HG02885 (cell line): ENCODE measurements around the gene PSKH1.

ENCODE experiments used
- ATAC-seq: cut with Tn5 transposase; IDR thresholded peaks from one replicate; pipeline ENCODE4 v1.9.1; 2021; ENCODE audit warnings: mild to moderate bottlenecking; ENCODE audit not compliant: unreplicated experiment, poor library complexity

Gene PSKH1

GRCh38 chr16:67864594-67864993 lies 28.5 kb upstream of the PSKH1 start:
- ATAC-seq, result no peak

GRCh38 chr16:67865318-67865717 lies 27.7 kb upstream of the PSKH1 start:
- no peak for ATAC-seq

- ATAC-seq, result no peak
Measured at GRCh38 chr16:67868290-67868689, 24.8 kb upstream of the PSKH1 start.

- ATAC-seq, result no peak
Measured at GRCh38 chr16:67869653-67870052, 23.4 kb upstream of the PSKH1 start.

GRCh38 chr16:67871256-67871655 lies 21.8 kb upstream of the PSKH1 start:
- ATAC-seq, result no peak

GRCh38 chr16:67872131-67872630 lies 20.9 kb upstream of the PSKH1 start:
- ATAC-seq, result no peak

GRCh38 chr16:67872631-67873434 lies 20.2 kb upstream of the PSKH1 start, which contains the start of gene EDC4:
EDC4 (plus strand) TSS chr16:67873052; CDS start chr16:67873262, 210 bp downstream.
- ATAC-seq, result peak; percentile 80

GRCh38 chr16:67873435-67874370 lies 19.4 kb upstream of the PSKH1 start:
- no peak for ATAC-seq

GRCh38 chr16:67874372-67874771 lies 18.7 kb upstream of the PSKH1 start:
- ATAC-seq, result no peak

- no peak for ATAC-seq
Measured at GRCh38 chr16:67877064-67877463, 16.0 kb upstream of the PSKH1 start.

GRCh38 chr16:67878232-67878631 lies 14.8 kb upstream of the PSKH1 start:
- ATAC-seq, result no peak

GRCh38 chr16:67878846-67879245 lies 14.2 kb upstream of the PSKH1 start:
- no peak for ATAC-seq

GRCh38 chr16:67879462-67879861 lies 13.6 kb upstream of the PSKH1 start:
- no peak for ATAC-seq

GRCh38 chr16:67879936-67880335 lies 13.1 kb upstream of the PSKH1 start:
- ATAC-seq, result no peak

- no peak for ATAC-seq
Measured at GRCh38 chr16:67880584-67880983, 12.5 kb upstream of the PSKH1 start.

- no peak for ATAC-seq
Measured at GRCh38 chr16:67881621-67882161, 11.4 kb upstream of the PSKH1 start.

- ATAC-seq, result no peak
Measured at GRCh38 chr16:67882374-67883145, 10.5 kb upstream of the PSKH1 start.

- ATAC-seq, result no peak
Measured at GRCh38 chr16:67883146-67883871, 9.7 kb upstream of the PSKH1 start.

GRCh38 chr16:67883872-67884261 lies 9.2 kb upstream of the PSKH1 start:
- ATAC-seq, result no peak
